WTC11 (cell line): ENCODE measurements around the gene SMOC2. TPM values are rescaled to one million over a fixed set of nuclear protein-coding genes. Genes with fewer than 3 reads are reported as not detected.

Experiments
- ATAC-seq: fragments of 200-7000 bp; cut with Tn5 transposase; 2 replicates; pipeline ENCODE4 v1.10.0; 2021; ENCODE audit warnings: mild to moderate bottlenecking, moderate library complexity
- CTCF ChIA-PET: fragments of 300-600 bp; sonication (Branson Sonifier 250); formaldehyde crosslinking; loops from one replicate; lab custom pipeline; 2021; ENCODE audit warnings: antibody characterized with exemption; lab: Charles Lee
- POLR2A ChIA-PET: fragments of 350-600 bp; sonication (Branson Sonifier 250); formaldehyde crosslinking; loops from one replicate; lab custom pipeline; 2021; ENCODE audit warnings: antibody characterized with exemption; lab: Charles Lee
- DNase-seq: peaks from one replicate; pipeline ENCODE4 v3.0.0; 2021; ENCODE audit warnings: low spot score
- H3K27ac Mint-ChIP-seq: 2 replicates; pipeline ENCODE4 v1.8.0; 2021; ENCODE audit warnings: mixed read lengths
- H3K27me3 Mint-ChIP-seq: 2 replicates; pipeline ENCODE4 v1.8.0; 2021; ENCODE audit warnings: low read depth, mild to moderate bottlenecking, moderate library complexity, mixed read lengths
- H3K36me3 Mint-ChIP-seq: 2 replicates; pipeline ENCODE4 v1.8.0; 2021; ENCODE audit warnings: mixed read lengths
- H3K4me1 Mint-ChIP-seq: 2 replicates; pipeline ENCODE4 v1.8.0; 2022; ENCODE audit warnings: mixed read lengths
- H3K4me3 Mint-ChIP-seq: 2 replicates; pipeline ENCODE4 v1.8.0; 2021; ENCODE audit warnings: mild to moderate bottlenecking, moderate library complexity, mixed read lengths
- H3K9me3 Mint-ChIP-seq: 2 replicates; pipeline ENCODE4 v1.8.0; 2021; ENCODE audit warnings: mixed read lengths
- ATF1 ChIP-seq: sonication (generic); formaldehyde crosslinking; IDR thresholded peaks from 2 replicates; pipeline ENCODE4 v1.8.1; 2023; ENCODE audit warnings: mild to moderate bottlenecking, moderate library complexity, missing genetic modification reagents
- ATF2 ChIP-seq: sonication (generic); formaldehyde crosslinking; IDR thresholded peaks from 2 replicates; pipeline ENCODE4 v1.8.1; 2022; ENCODE audit warnings: low read depth, missing genetic modification reagents, borderline replicate concordance
- CBFB ChIP-seq: sonication (generic); formaldehyde crosslinking; IDR thresholded peaks from 2 replicates; pipeline ENCODE4 v1.8.1; 2022; ENCODE audit warnings: mild to moderate bottlenecking, low read depth, missing genetic modification reagents
- CREB1 ChIP-seq: sonication (generic); formaldehyde crosslinking; IDR thresholded peaks from 2 replicates; pipeline ENCODE4 v1.8.0; 2023; ENCODE audit warnings: mild to moderate bottlenecking, missing genetic modification reagents
- ELF4 ChIP-seq: sonication (generic); formaldehyde crosslinking; IDR thresholded peaks from 2 replicates; pipeline ENCODE4 v1.8.1; 2022; ENCODE audit warnings: low read depth, mild to moderate bottlenecking, moderate library complexity, missing genetic modification reagents
- GRHL2 ChIP-seq: fragments of 250-450 bp; sonication (Bioruptor Pico); IDR thresholded peaks from 2 replicates; pipeline ENCODE4 v1.8.0; 2022; ENCODE audit warnings: mild to moderate bottlenecking, moderate library complexity; ENCODE audit not compliant: insufficient replicate concordance, severe bottlenecking
- MLX ChIP-seq: sonication (generic); formaldehyde crosslinking; IDR thresholded peaks from 2 replicates; pipeline ENCODE4 v1.8.1; 2023; ENCODE audit warnings: mild to moderate bottlenecking, missing genetic modification reagents, moderate library complexity
- MXD4 ChIP-seq: fragments of 250-450 bp; sonication (Bioruptor Pico); IDR thresholded peaks from 2 replicates; pipeline ENCODE4 v1.8.0; 2021; ENCODE audit warnings: mild to moderate bottlenecking, moderate library complexity, borderline replicate concordance
- NFE2L1 ChIP-seq: sonication (generic); formaldehyde crosslinking; IDR thresholded peaks from 2 replicates; pipeline ENCODE4 v1.8.1; 2023; ENCODE audit warnings: missing genetic modification reagents
- NR2C2 ChIP-seq: sonication (generic); formaldehyde crosslinking; IDR thresholded peaks from 2 replicates; pipeline ENCODE4 v1.8.0; 2022; ENCODE audit warnings: mild to moderate bottlenecking, missing genetic modification reagents
- ZNF317 ChIP-seq: sonication (generic); formaldehyde crosslinking; IDR thresholded peaks from 2 replicates; pipeline ENCODE4 v1.8.1; 2023; ENCODE audit warnings: low read depth, mild to moderate bottlenecking, moderate library complexity, missing genetic modification reagents, borderline replicate concordance
- total RNA-seq: library from RNA; stranded (reverse); gene quantifications from 3 replicates; pipeline ENCODE4 v1.2.3, GENCODE V29; 2021
- TF ChIP-seq, protein P1 (sequence below): sonication (generic); formaldehyde crosslinking; IDR thresholded peaks from 2 replicates; pipeline ENCODE4 v1.8.1; 2023; ENCODE audit warnings: mild to moderate bottlenecking, missing genetic modification reagents, moderate library complexity
- TF ChIP-seq, protein P2 (sequence below): sonication (generic); formaldehyde crosslinking; IDR thresholded peaks from 2 replicates; pipeline ENCODE4 v1.8.1; 2023; ENCODE audit warnings: mild to moderate bottlenecking, moderate library complexity, missing genetic modification reagents
- TF ChIP-seq, protein P3 (sequence below): fragments of 250-450 bp; sonication (Bioruptor Pico); IDR thresholded peaks from 2 replicates; pipeline ENCODE4 v1.9.0; 2021; ENCODE audit warnings: moderate library complexity, mild to moderate bottlenecking, inconsistent platforms, borderline replicate concordance
- TF ChIP-seq, protein P4 (sequence below): sonication (generic); formaldehyde crosslinking; IDR thresholded peaks from 2 replicates; pipeline ENCODE4 v1.8.1; 2023; ENCODE audit warnings: mild to moderate bottlenecking, missing genetic modification reagents
- TF ChIP-seq, protein P5 (sequence below): sonication (generic); formaldehyde crosslinking; IDR thresholded peaks from 2 replicates; pipeline ENCODE4 v1.8.1; 2022; ENCODE audit warnings: mild to moderate bottlenecking, missing genetic modification reagents, moderate library complexity, borderline replicate concordance

Gene SMOC2
- total RNA-seq, 1 experiment from 2014 or later: 3.9 TPM

- no peak for TF ChIP-seq MLX
- TF ChIP-seq GRHL2 (CRISPR knock-in tag): no peak
- TF ChIP-seq NR2C2: no peak
Measured at GRCh38 chr6:168417191-168417590, 23.8 kb upstream of the SMOC2 start (continued).

DNA sequence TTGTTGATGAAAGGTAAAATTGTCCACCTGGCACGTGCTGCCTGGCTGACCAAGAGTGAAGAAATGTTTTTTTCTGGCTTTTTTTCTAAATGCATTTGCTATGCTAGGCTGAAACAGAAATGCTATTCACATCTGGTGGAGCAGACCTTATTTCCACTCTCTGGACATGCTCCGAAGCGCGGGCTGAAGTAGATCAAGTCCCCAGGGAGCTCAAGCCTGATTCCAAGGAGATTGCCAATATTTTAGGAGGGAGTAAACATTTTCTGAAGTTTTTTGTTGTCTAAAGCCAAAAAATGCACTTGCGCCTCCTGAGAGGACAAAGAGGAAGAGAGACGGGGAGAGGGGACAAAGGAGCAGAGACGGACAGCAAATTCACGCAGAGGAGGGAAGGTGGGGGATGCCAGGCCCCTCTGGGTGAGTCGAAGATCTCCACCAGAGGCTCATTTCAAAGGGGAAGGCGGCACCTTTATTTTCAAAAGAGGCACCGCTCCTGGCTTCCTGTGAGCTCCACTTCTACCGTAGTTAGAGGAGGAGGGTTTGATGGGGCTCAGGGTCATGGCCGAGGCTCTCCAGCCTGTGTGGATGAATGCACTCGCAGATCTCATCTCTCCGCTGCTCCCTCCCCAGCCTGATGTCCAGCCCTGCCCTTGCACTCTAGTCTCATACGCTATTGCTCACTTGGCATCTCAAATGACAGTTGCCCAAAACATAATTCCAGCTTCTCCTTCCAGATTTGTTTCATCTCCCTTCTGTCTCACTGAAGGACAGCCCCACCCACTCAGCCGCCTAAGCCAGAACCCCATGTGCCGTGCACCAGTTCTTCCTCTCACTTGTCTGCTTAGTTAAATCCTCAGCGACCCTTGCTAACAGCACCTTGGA is 23.1 kb upstream of the SMOC2 start:
- CTCF ChIA-PET: interaction anchor here (0.9 to 1.8 kb wide), 5 partner anchors 10 to 462 kb away, joined by 3 to 5 read pairs (median 3); no protein-coding TSS in a partner anchor
- Mint-ChIP-seq H3K27ac (no peak overlapping the region), H3K4me3 (no peak overlapping the region), H3K36me3 (no peaks in the 10 kb centered on the region), H3K9me3 (no peaks in the 10 kb centered on the region), H3K4me1 (peaks cover 16% of the 10 kb centered on the region), H3K27me3 (no peaks in the 10 kb centered on the region)
- ATAC-seq: peak; percentile 34; the same call in 1 of the 2 replicates
- DNase-seq: no peak
- TF ChIP-seq ATF1 (CRISPR knock-in tag): no peak
- TF ChIP-seq, protein P1, sequence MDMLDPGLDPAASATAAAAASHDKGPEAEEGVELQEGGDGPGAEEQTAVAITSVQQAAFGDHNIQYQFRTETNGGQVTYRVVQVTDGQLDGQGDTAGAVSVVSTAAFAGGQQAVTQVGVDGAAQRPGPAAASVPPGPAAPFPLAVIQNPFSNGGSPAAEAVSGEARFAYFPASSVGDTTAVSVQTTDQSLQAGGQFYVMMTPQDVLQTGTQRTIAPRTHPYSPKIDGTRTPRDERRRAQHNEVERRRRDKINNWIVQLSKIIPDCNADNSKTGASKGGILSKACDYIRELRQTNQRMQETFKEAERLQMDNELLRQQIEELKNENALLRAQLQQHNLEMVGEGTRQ: no peak
- no peak for TF ChIP-seq CREB1 (CRISPR knock-in tag)
- POLR2A ChIA-PET: no interaction called here

GRCh38 chr6:168418711-168419121 is 22.3 kb upstream of the SMOC2 start:
- ATAC-seq (no peak), DNase-seq (no peak)
- Mint-ChIP-seq H3K27ac (no peak overlapping the region), H3K4me1 (peaks cover 16% of the 10 kb centered on the region), H3K36me3 (no peaks in the 10 kb centered on the region), H3K27me3 (no peaks in the 10 kb centered on the region), H3K4me3 (no peak overlapping the region), H3K9me3 (no peaks in the 10 kb centered on the region)
- no peak for TF ChIP-seq NFE2L1 (CRISPR knock-in tag)
- TF ChIP-seq, protein P2, sequence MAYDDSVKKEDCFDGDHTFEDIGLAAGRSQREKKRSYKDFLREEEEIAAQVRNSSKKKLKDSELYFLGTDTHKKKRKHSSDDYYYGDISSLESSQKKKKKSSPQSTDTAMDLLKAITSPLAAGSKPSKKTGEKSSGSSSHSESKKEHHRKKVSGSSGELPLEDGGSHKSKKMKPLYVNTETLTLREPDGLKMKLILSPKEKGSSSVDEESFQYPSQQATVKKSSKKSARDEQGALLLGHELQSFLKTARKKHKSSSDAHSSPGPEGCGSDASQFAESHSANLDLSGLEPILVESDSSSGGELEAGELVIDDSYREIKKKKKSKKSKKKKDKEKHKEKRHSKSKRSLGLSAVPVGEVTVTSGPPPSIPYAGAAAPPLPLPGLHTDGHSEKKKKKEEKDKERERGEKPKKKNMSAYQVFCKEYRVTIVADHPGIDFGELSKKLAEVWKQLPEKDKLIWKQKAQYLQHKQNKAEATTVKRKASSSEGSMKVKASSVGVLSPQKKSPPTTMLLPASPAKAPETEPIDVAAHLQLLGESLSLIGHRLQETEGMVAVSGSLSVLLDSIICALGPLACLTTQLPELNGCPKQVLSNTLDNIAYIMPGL (CRISPR knock-in tag): no peak
- TF ChIP-seq, protein P3, sequence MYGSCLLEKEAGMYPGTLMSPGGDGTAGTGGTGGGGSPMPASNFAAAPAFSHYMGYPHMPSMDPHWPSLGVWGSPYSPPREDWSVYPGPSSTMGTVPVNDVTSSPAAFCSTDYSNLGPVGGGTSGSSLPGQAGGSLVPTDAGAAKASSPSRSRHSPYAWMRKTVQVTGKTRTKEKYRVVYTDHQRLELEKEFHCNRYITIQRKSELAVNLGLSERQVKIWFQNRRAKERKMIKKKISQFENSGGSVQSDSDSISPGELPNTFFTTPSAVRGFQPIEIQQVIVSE: no peak
- TF ChIP-seq ELF4 (CRISPR knock-in tag): no peak
- no peak for TF ChIP-seq ZNF317 (CRISPR knock-in tag)
- TF ChIP-seq MXD4 (CRISPR knock-in tag): no peak
- TF ChIP-seq, protein P4, sequence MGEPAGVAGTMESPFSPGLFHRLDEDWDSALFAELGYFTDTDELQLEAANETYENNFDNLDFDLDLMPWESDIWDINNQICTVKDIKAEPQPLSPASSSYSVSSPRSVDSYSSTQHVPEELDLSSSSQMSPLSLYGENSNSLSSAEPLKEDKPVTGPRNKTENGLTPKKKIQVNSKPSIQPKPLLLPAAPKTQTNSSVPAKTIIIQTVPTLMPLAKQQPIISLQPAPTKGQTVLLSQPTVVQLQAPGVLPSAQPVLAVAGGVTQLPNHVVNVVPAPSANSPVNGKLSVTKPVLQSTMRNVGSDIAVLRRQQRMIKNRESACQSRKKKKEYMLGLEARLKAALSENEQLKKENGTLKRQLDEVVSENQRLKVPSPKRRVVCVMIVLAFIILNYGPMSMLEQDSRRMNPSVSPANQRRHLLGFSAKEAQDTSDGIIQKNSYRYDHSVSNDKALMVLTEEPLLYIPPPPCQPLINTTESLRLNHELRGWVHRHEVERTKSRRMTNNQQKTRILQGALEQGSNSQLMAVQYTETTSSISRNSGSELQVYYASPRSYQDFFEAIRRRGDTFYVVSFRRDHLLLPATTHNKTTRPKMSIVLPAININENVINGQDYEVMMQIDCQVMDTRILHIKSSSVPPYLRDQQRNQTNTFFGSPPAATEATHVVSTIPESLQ: no peak
- TF ChIP-seq ATF2 (CRISPR knock-in tag): no peak
- TF ChIP-seq, protein P5, sequence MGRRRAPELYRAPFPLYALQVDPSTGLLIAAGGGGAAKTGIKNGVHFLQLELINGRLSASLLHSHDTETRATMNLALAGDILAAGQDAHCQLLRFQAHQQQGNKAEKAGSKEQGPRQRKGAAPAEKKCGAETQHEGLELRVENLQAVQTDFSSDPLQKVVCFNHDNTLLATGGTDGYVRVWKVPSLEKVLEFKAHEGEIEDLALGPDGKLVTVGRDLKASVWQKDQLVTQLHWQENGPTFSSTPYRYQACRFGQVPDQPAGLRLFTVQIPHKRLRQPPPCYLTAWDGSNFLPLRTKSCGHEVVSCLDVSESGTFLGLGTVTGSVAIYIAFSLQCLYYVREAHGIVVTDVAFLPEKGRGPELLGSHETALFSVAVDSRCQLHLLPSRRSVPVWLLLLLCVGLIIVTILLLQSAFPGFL (CRISPR knock-in tag): no peak
- no peak for TF ChIP-seq CBFB (CRISPR knock-in tag)
- ChIA-PET POLR2A (no interaction called here), CTCF (interaction anchor here (0.7 kb wide), 1 partner anchor 233 kb away, joined by 3 read pairs; no protein-coding TSS in a partner anchor)
